DOHH2 (cell line): ENCODE data around the gene HMX1.

Experiments used
- H3F3A ChIP-seq: fragments of 200-600 bp; sonication (generic), shearing (Covaris generic); 2 replicates; pipeline ENCODE4 v1.6.0; 2016; ENCODE audit warnings: antibody characterized with exemption, mild to moderate bottlenecking; ENCODE audit not compliant: control insufficient read depth, insufficient read depth
- H3K27ac ChIP-seq: fragments of 200-600 bp; sonication (generic); 2 replicates; pipeline ENCODE4 v1.5.1; 2014; ENCODE audit warnings: low read depth, mild to moderate bottlenecking, low read length, moderate library complexity
- H3K27me3 ChIP-seq: fragments of 200-600 bp; sonication (generic); 2 replicates; pipeline ENCODE4 v1.6.1; 2014; ENCODE audit warnings: mild to moderate bottlenecking, low read length, mixed read lengths; ENCODE audit not compliant: control insufficient read depth
- H3K36me3 ChIP-seq: fragments of 200-600 bp; sonication (generic); 2 replicates; pipeline ENCODE4 v1.6.1; 2014; ENCODE audit warnings: mild to moderate bottlenecking, low read length, moderate library complexity, mixed read lengths; ENCODE audit not compliant: control insufficient read depth
- H3K4me1 ChIP-seq: fragments of 200-600 bp; sonication (generic); 2 replicates; pipeline ENCODE4 v1.6.1; 2014; ENCODE audit warnings: mild to moderate bottlenecking, low read length, mixed read lengths; ENCODE audit not compliant: control insufficient read depth
- H3K4me2 ChIP-seq: fragments of 200-600 bp; sonication (generic); 2 replicates; pipeline ENCODE4 v1.6.0; 2014; ENCODE audit warnings: mild to moderate bottlenecking, low read length, moderate library complexity
- H3K4me3 ChIP-seq: fragments of 200-600 bp; sonication (generic); 2 replicates; pipeline ENCODE4 v1.5.1; 2014; ENCODE audit warnings: mild to moderate bottlenecking, low read length, mixed read lengths
- H3K79me2 ChIP-seq: fragments of 200-600 bp; sonication (generic); 2 replicates; pipeline ENCODE4 v1.6.1; 2014; ENCODE audit warnings: mild to moderate bottlenecking, low read length, mixed read lengths; ENCODE audit not compliant: control insufficient read depth
- H3K9me2 ChIP-seq: fragments of 200-600 bp; sonication (generic); replicated peaks from 2 replicates; pipeline ENCODE4 v1.6.1; 2014; ENCODE audit warnings: mild to moderate bottlenecking, low read length, mixed read lengths; ENCODE audit not compliant: control insufficient read depth
- H3K9me3 ChIP-seq: fragments of 200-600 bp; sonication (generic); 2 replicates; pipeline ENCODE4 v1.6.1; 2014; ENCODE audit warnings: antibody characterized with exemption, low read length, mixed read lengths; ENCODE audit not compliant: control insufficient read depth, insufficient read depth
- H4K20me1 ChIP-seq: fragments of 200-600 bp; sonication (generic); 2 replicates; pipeline ENCODE4 v1.6.0; 2014; ENCODE audit warnings: low read depth, mild to moderate bottlenecking, antibody characterized with exemption, low read length, moderate library complexity; ENCODE audit not compliant: control insufficient read depth, insufficient read depth
- EZH2phosphoT487 ChIP-seq: fragments of 200-600 bp; sonication (generic); IDR thresholded peaks from 2 replicates; pipeline ENCODE4 v1.6.1; 2017; ENCODE audit warnings: borderline replicate concordance, mild to moderate bottlenecking, antibody characterized with exemption, low read length, moderate library complexity, mixed read lengths
- TF ChIP-seq, protein P1 (sequence below): fragments of 200-600 bp; sonication (generic); IDR thresholded peaks from one replicate; pipeline ENCODE4 v1.5.1; 2014; ENCODE audit warnings: antibody characterized with exemption, mild to moderate bottlenecking, low read depth, low read length; ENCODE audit not compliant: poor library complexity, severe bottlenecking

Gene HMX1

DNA sequence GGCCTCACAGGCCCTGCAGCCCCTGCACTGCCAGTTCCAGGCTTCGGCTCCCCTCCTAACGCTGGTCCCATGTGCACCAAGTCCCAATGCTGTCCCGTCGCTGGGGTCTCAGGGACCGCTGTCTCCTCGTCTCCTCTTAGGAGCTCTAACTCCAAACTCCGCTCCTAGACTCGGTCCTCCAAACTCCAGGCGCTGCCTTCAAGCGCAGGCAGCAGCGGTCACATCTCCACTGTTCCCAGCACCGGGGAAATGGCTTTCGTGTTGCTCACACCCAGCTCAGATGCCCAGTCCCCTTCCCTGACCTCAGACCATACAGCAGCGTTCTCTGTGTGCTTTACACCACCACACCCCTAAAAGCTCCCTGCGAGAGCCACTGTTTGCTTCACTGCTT lies 19.6 kb upstream of the HMX1 start:
- H3K27ac ChIP-seq = no peak overlapping the region
- no peaks in the 10 kb centered on the region for H3K27me3 ChIP-seq
- no peak overlapping the region for H3K4me2 ChIP-seq
- no peaks in the 10 kb centered on the region for H3K4me1 ChIP-seq
- no peaks in the 10 kb centered on the region for H3K36me3 ChIP-seq
- H3K9me2 ChIP-seq = no peaks in the 10 kb centered on the region
- H3F3A ChIP-seq = no peaks in the 10 kb centered on the region
- peaks cover 7% of the 10 kb centered on the region; the same call in 1 of the 2 replicates for H3K9me3 ChIP-seq
- H4K20me1 ChIP-seq = no peaks in the 10 kb centered on the region
- no peak overlapping the region for H3K4me3 ChIP-seq
- no peak for TF ChIP-seq EZH2phosphoT487
- TF ChIP-seq, protein P1, sequence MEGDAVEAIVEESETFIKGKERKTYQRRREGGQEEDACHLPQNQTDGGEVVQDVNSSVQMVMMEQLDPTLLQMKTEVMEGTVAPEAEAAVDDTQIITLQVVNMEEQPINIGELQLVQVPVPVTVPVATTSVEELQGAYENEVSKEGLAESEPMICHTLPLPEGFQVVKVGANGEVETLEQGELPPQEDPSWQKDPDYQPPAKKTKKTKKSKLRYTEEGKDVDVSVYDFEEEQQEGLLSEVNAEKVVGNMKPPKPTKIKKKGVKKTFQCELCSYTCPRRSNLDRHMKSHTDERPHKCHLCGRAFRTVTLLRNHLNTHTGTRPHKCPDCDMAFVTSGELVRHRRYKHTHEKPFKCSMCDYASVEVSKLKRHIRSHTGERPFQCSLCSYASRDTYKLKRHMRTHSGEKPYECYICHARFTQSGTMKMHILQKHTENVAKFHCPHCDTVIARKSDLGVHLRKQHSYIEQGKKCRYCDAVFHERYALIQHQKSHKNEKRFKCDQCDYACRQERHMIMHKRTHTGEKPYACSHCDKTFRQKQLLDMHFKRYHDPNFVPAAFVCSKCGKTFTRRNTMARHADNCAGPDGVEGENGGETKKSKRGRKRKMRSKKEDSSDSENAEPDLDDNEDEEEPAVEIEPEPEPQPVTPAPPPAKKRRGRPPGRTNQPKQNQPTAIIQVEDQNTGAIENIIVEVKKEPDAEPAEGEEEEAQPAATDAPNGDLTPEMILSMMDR = no peak
- no peaks in the 10 kb centered on the region for H3K79me2 ChIP-seq

DNA sequence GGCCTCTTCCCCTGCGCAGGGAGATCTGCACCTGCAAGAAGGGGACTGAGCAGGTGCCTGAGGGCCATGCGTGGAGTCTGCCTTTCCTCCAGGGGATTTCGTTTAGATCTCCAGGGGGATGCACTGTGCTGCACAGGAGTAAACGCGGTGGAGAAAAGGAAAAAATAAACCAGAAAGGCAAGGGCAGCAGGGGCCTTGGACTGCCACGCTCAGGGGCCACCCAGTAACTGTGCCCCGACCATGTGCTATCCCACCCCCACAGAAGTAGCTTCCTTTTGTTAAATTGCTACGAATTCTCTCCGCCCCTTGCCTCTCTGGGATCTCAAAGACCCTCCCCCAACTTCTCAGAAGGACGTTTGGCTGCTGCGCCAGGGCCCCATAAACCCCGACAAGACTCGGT lies 17.2 kb upstream of the HMX1 start:
- TF ChIP-seq, protein P1 = no peak
- no peak for TF ChIP-seq EZH2phosphoT487

DNA sequence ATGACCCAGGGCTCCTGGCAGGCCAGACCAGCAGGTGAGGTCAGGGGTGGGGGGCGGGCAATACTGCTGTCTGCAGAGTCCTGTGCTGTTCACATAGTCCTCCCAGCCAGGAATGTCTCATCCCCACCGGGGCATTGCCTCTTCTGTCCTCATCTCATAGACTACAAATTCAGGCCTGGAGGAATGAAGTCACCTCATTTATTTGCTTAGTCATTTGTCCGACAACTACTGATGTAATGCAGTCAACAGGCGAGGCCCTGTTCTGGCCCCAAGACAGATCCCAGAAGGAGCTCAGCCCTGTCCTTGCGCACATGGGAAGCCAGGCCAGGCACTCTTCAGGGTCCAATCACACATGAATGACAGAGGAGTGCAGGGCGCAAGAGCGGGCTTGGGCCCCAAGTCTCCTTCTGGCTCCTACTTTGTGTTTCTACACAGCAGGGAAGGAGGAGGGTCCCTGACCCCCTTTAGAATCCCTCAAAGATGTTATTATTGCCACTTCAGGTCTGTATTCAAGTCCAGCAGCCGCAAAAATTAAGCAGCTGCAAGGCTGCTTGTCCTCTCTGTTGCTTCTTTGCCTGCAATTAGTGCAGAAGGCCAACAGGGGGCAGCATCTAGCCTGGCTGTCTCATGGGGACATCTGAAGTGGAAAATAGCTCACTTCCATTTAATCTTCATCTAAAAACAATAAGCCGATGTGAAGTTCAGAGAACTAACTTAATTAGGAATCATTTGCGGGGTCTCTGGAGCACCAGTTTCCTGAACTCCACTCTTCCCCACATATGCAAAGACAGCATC lies 15.2 kb upstream of the HMX1 start:
- H3K9me3 ChIP-seq = peaks cover 7% of the 10 kb centered on the region; the same call in 1 of the 2 replicates
- no peaks in the 10 kb centered on the region for H3K79me2 ChIP-seq
- TF ChIP-seq EZH2phosphoT487 = no peak
- TF ChIP-seq, protein P1 = peak; percentile 62
- no peak overlapping the region for H3K27ac ChIP-seq
- no peak overlapping the region for H3K4me3 ChIP-seq
- no peaks in the 10 kb centered on the region for H3K9me2 ChIP-seq
- H3K27me3 ChIP-seq = no peaks in the 10 kb centered on the region
- H3K36me3 ChIP-seq = no peaks in the 10 kb centered on the region
- H3F3A ChIP-seq = no peaks in the 10 kb centered on the region
- H3K4me2 ChIP-seq = no peak overlapping the region
- H4K20me1 ChIP-seq = no peaks in the 10 kb centered on the region
- no peaks in the 10 kb centered on the region for H3K4me1 ChIP-seq

More for the DNA sequence above, 17.2 kb upstream of the HMX1 start:
- no peak overlapping the region for H3K4me2 ChIP-seq
- H3K79me2 ChIP-seq = no peaks in the 10 kb centered on the region
- no peak overlapping the region for H3K27ac ChIP-seq
- no peaks in the 10 kb centered on the region for H3K9me2 ChIP-seq
- H3K4me1 ChIP-seq = no peaks in the 10 kb centered on the region
- H3F3A ChIP-seq = no peaks in the 10 kb centered on the region
- H3K9me3 ChIP-seq = peaks cover 7% of the 10 kb centered on the region; the same call in 1 of the 2 replicates
- H3K36me3 ChIP-seq = no peaks in the 10 kb centered on the region
- H3K4me3 ChIP-seq = no peak overlapping the region
- no peaks in the 10 kb centered on the region for H3K27me3 ChIP-seq
- no peaks in the 10 kb centered on the region for H4K20me1 ChIP-seq
